Skin of body (tissue), 2 donors: ENCODE data around the gene FGFRL1. TPM values are rescaled to one million over a fixed set of nuclear protein-coding genes. Genes with fewer than 3 reads are reported as not detected.
"Not testable (repeated sequence)": the region's sequence is repeated elsewhere in the genome, so short reads cannot be mapped to it uniquely, and the experiment has no call there.

Experiments used
- DNase-seq: peaks from one replicate; lab custom pipeline; 2025; lab: John Stamatoyannopoulos, UW
- total RNA-seq: library from RNA; depleted of rRNA; stranded (reverse); fragments of >200 nt; gene quantifications from one replicate; pipeline ENCODE4 v1.2.3, GENCODE V29; 2014

Gene FGFRL1
- total RNA-seq, 1 donor from 2014 or later: 15.0 TPM

- DNase-seq: no peak
These were observed 37.6 kb downstream of the FGFRL1 start for GRCh38 chr4:1048773-1049590.

- DNase-seq: no peak
These were observed 38.1 kb downstream of the FGFRL1 start for GRCh38 chr4:1049591-1049905.

- DNase-seq: no peak
These were observed 39.2 kb downstream of the FGFRL1 start for GRCh38 chr4:1050486-1051213.

- no peak for DNase-seq
These were observed 40.0 kb downstream of the FGFRL1 start for GRCh38 chr4:1051472-1051871.

GRCh38 chr4:1052231-1052671 lies 40.8 kb downstream of the FGFRL1 start:
- DNase-seq: no peak

- peak; percentile 94 for DNase-seq
These were observed 41.7 kb downstream of the FGFRL1 start for GRCh38 chr4:1053080-1053661.

GRCh38 chr4:1053891-1054290 lies 42.5 kb downstream of the FGFRL1 start:
- DNase-seq: not testable (repeated sequence)

- DNase-seq: not testable (repeated sequence)
These were observed 43.3 kb downstream of the FGFRL1 start for GRCh38 chr4:1054696-1055242.

- not testable (repeated sequence) for DNase-seq
These were observed 43.8 kb downstream of the FGFRL1 start for GRCh38 chr4:1055243-1055701.

- no peak for DNase-seq
These were observed 44.5 kb downstream of the FGFRL1 start for GRCh38 chr4:1055721-1056590.

- no peak for DNase-seq
These were observed 45.4 kb downstream of the FGFRL1 start for GRCh38 chr4:1056671-1057402.

- no peak for DNase-seq
These were observed 45.9 kb downstream of the FGFRL1 start for GRCh38 chr4:1057403-1057745.

- no peak for DNase-seq
These were observed 47.0 kb downstream of the FGFRL1 start for GRCh38 chr4:1058198-1058996.

- DNase-seq: no peak
These were observed 47.7 kb downstream of the FGFRL1 start for GRCh38 chr4:1058997-1059665.

- no peak for DNase-seq
These were observed 48.7 kb downstream of the FGFRL1 start for GRCh38 chr4:1060121-1060520.

- DNase-seq: no peak
These were observed 49.2 kb downstream of the FGFRL1 start for GRCh38 chr4:1060621-1061020.

- no peak for DNase-seq
These were observed 49.8 kb downstream of the FGFRL1 start for GRCh38 chr4:1061056-1061700.

- no peak for DNase-seq
These were observed 50.3 kb downstream of the FGFRL1 start for GRCh38 chr4:1061760-1062159.

- no peak for DNase-seq
These were observed 51.0 kb downstream of the FGFRL1 start for GRCh38 chr4:1062419-1062818.
